Measurements from ENCODE around the gene FAM151B. TPM values are rescaled to one million over a fixed set of nuclear protein-coding genes. Genes with fewer than 3 reads are reported as not detected.

Gene FAM151B
- total RNA-seq, 1 donor from 2014 or later: 3.8 TPM

DNA sequence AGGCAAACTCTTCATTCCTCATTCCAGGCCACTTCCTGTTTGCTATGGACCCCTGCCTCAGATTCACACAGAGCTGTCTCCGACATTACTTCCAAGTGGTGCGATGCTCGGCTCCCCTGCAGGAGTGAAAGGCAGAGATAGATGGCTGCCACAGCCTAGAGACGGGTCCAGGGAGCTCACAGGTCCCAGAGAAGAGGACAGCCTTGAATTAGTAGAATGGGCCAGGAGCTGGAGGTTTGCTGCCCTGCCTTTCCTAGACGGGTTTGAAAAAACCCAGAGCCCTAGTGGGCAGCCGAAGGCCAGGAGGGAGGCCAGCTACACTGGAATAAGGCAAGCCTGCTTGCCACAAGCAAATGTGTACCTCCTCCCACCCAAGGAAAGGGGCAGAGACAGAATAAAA is 80.4 kb downstream of the FAM151B start:
- Histone ChIP-seq H3K36me3 (ENCODE audit: control insufficient read depth, insufficient read depth, low read length) (no peaks in the 10 kb centered on the region), H3K4me3 (ENCODE audit: low read depth, low read length) (no peak overlapping the region), H3K27me3 (ENCODE audit: control insufficient read depth, insufficient read depth, low read length) (peaks cover 21% of the 10 kb centered on the region)
- TF ChIP-seq, protein P1, sequence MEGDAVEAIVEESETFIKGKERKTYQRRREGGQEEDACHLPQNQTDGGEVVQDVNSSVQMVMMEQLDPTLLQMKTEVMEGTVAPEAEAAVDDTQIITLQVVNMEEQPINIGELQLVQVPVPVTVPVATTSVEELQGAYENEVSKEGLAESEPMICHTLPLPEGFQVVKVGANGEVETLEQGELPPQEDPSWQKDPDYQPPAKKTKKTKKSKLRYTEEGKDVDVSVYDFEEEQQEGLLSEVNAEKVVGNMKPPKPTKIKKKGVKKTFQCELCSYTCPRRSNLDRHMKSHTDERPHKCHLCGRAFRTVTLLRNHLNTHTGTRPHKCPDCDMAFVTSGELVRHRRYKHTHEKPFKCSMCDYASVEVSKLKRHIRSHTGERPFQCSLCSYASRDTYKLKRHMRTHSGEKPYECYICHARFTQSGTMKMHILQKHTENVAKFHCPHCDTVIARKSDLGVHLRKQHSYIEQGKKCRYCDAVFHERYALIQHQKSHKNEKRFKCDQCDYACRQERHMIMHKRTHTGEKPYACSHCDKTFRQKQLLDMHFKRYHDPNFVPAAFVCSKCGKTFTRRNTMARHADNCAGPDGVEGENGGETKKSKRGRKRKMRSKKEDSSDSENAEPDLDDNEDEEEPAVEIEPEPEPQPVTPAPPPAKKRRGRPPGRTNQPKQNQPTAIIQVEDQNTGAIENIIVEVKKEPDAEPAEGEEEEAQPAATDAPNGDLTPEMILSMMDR (IDR thresholded peaks at IDR 0.05; ENCODE audit: insufficient read depth, low read length, poor library complexity, severe bottlenecking): no peak
- DNase-seq (ENCODE audit: low read depth): no peak

DNA sequence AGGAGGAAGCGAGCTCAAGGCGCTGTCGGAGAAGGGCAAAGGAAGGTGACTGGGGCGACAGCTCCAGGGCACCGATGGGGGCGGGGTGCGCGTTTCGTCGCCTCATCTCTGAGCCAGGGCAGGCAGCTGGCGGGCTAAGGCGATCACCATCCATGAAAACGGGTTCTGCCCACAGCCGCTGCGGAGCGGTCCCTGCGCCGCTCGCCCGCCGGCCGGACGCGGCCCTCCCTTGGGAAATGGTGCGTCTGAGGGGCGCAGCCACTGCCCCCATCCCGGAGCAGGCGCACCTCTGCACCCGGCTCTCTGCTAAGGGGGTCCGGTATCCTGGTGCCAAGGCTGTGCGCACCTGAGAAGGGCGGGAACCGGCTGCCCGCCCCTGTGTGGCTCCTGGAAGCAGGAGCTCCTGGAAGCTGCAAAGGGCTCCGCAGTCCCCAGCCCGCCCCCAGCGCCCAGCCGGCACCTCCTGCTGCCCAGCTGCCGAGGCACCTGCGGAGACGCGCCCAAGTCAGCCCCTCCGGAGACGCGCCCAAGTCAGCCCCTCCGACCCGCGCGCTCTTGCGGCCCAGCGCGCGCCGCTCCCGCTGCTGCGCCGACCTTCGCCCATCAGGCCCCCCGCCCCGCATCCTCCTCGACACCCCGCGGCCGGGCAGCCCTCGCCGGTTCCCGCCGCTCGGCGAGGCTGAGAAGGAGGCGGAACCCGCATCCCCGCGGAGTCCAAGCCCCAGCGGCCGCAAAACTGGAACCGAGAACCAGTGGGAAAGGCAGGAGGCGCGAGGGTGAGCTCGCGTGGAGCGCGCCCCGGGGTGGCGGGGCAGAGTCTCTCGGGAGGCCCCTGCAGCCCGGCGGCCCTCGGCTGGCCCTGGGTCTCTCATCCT is 81.4 kb downstream of the FAM151B start:
- Histone ChIP-seq H3K4me3 (ENCODE audit: low read depth, low read length) (peak overlapping the region; percentile 46), H3K36me3 (ENCODE audit: control insufficient read depth, insufficient read depth, low read length) (no peaks in the 10 kb centered on the region), H3K27me3 (ENCODE audit: control insufficient read depth, insufficient read depth, low read length) (peaks cover 21% of the 10 kb centered on the region)
- no peak for DNase-seq (ENCODE audit: low read depth)
- TF ChIP-seq, protein P1 (IDR thresholded peaks at IDR 0.05; ENCODE audit: insufficient read depth, low read length, poor library complexity, severe bottlenecking): no peak

DNA sequence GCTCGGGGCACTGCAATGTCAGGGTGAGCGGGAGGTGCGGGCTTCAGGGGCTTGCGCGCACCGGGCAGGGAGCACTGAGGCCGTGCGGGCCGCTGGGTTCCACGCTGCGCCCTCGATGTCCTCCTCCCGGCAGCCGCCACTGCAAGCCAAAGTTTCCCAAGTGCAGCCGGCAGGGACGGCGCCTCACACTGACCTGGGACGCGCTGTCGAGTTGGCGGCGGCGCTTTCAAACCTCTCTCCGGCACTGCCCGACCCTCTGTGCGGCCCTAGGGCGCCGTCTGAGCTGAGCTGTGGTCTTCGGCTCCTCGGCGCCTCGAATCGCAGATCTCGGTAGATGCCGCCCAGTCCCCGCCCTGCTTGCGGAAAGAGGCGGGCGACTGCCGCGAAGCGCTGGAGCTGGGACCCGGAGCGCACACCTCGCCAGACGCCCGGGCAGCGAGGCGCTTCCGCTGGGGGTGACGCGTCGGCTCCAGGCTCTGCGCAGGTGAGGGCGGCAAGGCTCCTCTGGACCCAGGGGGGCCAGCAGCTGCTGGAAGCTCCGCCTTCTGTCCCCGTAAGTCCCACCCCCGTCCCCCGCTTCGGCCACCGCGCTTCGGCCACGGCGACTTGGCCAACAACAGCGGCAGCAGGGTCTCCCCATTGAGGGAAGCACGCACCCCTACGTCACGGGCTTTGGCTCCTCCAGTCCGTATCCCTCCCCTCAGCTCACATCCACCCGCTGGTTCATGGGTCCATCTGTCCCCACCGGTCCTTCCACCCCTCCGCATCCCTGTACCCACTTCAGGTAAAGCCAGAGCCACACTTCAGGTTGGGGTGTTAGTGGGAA is 82.3 kb downstream of the FAM151B start, which contains the start of gene ANKRD34B:
ANKRD34B (minus strand) TSS at position 320 of the 826 bp plus-strand sequence. CDS start 10,261 bp downstream, outside the sequence.
- DNase-seq (ENCODE audit: low read depth): no peak
- TF ChIP-seq, protein P1 (IDR thresholded peaks at IDR 0.05; ENCODE audit: insufficient read depth, low read length, poor library complexity, severe bottlenecking): no peak
- H3K36me3 ChIP-seq (ENCODE audit: control insufficient read depth, insufficient read depth, low read length): no peaks in the 10 kb centered on the region
- H3K4me3 ChIP-seq (ENCODE audit: low read depth, low read length): peak within 1 kb of the TSS; percentile 46
- peaks cover 21% of the 10 kb centered on the region for H3K27me3 ChIP-seq (ENCODE audit: control insufficient read depth, insufficient read depth, low read length)

DNA sequence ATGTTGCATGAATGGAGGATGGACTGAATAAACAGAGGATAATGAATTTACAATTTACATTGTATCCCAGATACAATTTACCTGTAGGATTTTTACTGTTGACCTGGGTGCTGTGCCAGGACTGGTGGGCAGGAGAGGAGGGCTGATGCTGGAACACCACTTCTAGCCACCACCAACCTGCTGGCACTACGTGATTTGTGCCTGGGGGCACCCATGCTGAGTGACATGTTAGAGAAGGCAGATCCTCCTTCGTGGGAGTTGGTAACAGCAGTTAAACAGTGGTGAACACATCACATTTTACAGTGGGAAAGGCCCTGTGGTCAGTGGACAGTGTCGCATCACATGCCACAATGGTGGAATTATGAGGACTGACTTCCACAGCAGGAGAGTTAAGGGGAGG is 85.2 kb downstream of the FAM151B start:
- no peaks in the 10 kb centered on the region for H3K36me3 ChIP-seq (ENCODE audit: control insufficient read depth, insufficient read depth, low read length)
- no peak overlapping the region for H3K4me3 ChIP-seq (ENCODE audit: low read depth, low read length)
- no peak for DNase-seq (ENCODE audit: low read depth)
- peaks cover 21% of the 10 kb centered on the region for H3K27me3 ChIP-seq (ENCODE audit: control insufficient read depth, insufficient read depth, low read length)
- TF ChIP-seq, protein P1 (IDR thresholded peaks at IDR 0.05; ENCODE audit: insufficient read depth, low read length, poor library complexity, severe bottlenecking): no peak

DNA sequence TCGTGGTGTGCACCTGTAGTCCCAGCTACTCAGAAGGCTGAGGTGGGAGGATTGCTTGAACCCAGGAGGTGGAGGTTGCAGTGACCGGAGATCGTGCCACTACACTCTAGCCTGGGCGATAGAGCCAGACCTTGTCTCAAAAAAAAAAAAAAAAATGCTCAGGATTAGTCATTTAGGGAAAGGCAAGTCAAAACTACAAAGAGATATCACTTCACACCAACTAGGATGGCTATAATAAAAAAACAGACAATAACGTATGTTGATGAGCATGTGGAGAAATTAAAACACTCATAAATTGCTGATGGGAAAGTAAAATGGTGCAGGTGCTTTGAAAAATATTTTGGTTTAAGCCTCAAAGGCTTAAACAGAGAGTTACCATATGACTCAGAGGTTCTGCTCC is 88.5 kb downstream of the FAM151B start:
- no peaks in the 10 kb centered on the region for H3K36me3 ChIP-seq (ENCODE audit: control insufficient read depth, insufficient read depth, low read length)
- H3K4me3 ChIP-seq (ENCODE audit: low read depth, low read length): no peak overlapping the region
- H3K27me3 ChIP-seq (ENCODE audit: control insufficient read depth, insufficient read depth, low read length): no peaks in the 10 kb centered on the region
- DNase-seq (ENCODE audit: low read depth): no peak
- TF ChIP-seq, protein P1 (IDR thresholded peaks at IDR 0.05; ENCODE audit: insufficient read depth, low read length, poor library complexity, severe bottlenecking): no peak

All from kidney epithelial cell (primary cell).